Stimulated activated CD8-positive, alpha-beta memory T cell treated with anti-CD3 and anti-CD28 coated beads, Interleukin-15, amount 100 ng/mL, for 4 hours (primary cell): ENCODE results near the gene MPZL3.

Source experiments
- DNase-seq, 2 donors: peaks; one replicate each; pipeline ENCODE4 v3.0.0-alpha.2; 2020; ENCODE audit warnings: low read depth in 2 of 2

MPZL3 gene

DNA sequence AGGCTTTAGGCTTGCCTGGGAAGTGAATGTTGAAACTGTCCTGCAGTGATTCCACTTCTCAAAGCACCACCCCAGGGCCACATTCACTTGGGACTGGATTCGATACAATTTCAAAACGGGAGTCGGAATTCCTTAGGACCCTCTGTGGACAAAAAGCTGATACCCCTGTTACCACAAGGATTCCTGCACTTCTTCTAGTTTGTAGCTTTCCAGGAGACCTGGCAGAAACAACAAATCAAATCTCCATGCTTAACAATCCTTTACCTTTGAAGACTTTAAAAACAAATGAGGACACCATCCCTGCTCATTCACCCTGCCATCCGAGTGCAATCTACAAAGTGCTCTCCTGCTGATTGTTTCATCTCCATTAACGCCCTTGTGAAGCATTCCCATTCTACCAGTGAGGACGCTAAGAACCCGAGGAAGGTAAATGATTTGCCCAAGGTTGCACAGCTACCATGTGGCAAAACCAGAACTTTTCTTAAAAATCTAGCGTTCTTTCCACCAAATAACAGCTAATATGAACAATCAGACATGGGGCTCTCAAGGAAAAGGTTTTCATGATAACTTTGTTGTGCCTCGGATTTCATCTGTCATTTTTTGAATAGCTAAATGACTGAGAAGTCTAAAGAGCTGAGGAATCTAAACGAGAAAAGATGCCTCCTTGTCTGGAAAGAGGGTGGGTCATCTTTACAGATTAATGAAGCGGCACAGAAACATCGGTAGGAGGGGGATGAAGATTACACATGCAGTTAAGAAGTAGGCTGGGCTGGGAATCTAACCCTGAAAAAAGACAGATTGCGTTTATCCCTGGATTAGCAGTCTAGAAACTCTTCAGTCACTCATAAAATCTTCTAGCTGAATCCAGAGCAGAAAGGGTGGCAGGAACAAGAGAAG, 12.7 kb upstream of the MPZL3 start:
- DNase-seq = no peak

DNA sequence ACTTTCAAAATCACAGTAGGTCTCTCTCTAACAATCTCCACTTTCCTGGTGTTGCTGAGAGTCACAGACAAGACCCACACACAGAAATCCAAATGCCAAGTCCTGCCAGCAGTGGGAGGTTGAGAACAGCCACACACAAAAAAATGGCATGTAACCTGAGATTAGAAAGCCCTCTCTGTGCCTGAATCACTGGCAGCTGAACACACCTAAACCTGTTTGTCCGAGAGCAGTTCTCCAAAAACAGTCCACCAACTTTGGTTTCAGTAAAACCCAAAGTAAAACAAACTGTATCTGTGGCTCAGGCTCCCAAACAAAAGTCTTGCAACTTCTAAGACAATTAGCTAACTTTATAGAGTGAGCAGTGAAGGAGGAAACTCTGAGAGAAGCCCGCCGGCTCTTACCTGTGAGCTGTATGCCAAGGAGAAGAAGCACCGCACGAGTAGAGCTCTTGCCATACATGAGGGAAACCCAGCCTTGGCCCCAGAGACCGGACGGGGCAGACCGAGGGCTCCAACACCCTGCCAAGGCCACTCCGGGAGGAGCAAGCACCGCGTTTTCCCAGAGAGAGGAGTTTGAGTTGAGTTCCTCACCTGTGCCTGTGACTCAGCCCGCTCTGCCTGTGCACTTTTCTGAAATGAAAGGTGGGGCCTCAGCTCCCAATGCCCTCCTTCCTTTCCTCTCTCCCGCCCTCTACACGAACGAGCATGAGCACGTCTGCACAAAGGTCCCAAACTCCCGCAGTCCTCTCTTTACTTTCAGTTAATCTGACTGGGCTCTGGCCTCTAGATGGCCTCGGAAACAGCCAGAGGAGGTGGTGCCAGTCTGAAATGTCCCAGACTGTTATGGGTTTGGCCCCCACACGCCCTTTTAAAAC, 11.8 kb upstream of the MPZL3 start, which contains the start of gene MPZL2:
Gene MPZL2 (minus strand): TSS at position 603 of the 874 bp plus-strand sequence. CDS start 144 bp downstream, at position 459.
- no peak for DNase-seq

DNA sequence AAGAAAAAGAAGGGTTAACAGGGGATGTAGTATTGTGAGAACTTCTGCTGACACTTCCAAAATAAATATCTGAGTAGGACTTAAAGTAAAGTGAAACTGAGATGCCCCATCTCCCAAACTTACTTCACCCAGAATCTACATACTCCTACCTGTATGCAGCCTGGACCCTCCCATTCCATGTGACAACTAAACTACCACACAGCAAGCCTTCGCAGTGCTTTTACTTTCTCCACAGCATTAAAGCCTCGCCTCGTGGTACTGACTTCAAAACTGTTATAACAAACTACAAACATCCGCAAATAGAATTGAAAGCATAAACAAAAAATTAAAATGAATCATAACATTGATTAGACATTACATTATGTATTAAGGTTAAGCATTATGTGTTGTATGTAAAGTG, 10.9 kb upstream of the MPZL3 start:
- no peak for DNase-seq

DNA sequence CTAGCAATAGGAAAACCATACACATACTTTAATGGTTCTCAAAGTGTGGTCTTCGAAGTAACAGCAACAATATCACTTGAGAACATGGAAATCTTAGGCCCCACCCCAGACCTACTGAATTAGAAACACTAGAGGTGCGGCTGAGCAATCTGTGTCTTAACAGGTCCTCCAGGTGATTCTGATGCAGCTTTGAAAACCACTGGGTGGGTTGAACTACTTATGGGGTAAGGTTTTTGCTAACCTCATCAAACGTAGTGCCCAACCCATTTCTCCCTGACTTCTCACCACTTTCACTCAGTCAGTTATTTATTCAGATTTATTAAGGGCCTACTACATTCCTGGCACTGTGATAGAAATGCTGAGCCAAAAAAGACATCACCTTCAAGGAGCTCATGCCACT, 8.2 kb upstream of the MPZL3 start:
- DNase-seq = no peak

DNA sequence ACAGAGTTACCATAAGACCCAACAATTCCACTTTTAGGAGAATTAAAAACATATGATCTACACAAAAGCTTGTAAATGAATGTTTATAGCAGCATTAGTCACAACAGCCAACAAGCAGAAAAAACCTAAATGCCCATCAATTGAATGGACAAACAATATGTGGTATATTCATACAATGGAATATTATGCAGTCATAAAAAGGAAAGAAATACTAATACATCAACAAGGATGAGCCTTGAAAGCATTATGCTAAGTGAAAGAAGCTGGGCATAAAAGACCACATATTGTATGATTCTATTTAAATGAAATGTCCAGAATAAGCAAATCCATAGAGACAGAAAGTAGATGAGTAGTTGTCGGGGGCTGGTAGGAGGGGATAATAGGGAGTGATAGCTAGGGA, 7.0 kb upstream of the MPZL3 start:
- DNase-seq = no peak

DNA sequence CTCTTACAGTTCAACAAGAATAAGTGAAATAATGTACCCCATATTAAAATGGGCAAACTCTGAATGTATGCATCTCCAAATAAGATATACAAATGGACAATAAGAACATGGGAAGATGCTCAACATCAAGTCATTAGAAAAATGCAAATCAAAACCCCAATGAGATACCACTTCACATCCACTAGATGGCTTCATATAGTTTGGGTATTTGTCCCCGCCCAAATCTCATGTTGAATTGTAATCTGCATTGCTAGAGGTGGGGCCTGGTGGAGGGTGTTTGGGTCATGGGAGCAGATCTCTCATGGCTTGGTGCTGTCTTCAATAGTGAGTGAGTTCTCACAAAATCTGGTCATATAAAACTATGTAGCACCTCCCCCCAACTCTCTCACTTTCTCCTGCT, 6.2 kb upstream of the MPZL3 start:
- no peak for DNase-seq

DNA sequence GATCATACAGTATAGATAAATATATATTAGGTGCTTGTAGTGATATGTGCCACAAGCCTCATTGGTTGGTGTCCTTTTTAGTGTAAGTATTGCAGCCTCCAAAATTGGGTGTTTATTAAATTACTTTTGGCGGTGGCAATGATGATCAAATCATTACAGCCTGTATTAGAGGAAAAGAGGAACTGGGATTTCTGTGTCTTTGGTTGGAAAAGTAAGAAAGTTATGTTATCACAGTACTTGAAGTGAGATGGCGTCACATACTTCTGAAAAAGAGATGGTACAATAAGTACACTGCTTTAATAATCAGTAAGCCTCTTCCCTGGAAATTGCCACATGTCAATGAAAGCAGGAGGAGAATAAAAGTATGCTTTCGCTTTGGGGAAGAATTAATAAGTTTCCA, 523 bp upstream of the MPZL3 start:
- DNase-seq = no peak

DNA sequence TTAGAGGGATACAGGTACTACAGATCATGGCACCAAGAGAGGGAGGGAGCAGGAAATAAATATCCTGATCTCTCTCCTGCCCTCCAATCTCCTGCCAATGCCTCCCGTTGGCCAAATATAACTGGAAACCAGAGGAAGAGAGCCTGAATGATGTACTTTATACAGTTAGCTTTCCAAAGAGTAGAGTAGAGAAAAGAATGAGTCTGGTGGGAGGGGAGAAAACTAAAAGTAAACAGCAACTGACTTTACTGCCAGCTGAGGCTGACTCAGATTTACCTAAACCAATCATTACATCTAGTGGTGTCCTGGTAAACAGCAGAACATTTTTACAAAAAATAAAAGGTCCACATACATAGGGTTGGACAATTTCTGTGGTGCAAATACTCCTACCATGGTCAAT, 5.1 kb downstream of the MPZL3 start:
- DNase-seq = no peak

DNA sequence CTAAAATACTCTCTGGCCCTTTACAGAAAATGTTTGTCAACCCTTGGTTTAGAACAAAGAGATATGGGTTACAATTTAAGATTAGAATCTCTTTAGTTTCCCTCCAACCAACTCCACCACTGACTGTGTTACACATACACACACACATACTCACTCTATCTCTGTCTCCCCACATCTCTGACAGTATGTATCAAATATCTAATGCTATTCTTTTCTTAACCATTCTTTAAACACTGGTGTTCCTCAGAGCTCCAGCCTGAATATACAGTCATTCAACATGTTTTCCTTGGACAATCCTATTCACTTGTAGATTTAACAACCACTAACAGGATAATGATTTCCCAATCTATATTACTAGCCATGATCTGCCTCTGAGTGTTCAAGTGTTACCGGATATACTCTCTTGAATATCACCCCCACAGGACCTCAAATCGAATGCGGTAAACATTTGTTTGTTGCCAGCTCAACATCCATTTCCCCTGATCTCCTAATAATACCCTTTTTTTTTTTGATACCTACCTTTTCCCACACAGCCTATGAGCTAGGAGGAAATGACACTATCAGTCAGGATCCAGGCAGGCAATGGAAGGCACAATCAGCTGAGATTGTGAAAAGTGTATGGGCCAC, 6.1 kb downstream of the MPZL3 start:
- no peak for DNase-seq

DNA sequence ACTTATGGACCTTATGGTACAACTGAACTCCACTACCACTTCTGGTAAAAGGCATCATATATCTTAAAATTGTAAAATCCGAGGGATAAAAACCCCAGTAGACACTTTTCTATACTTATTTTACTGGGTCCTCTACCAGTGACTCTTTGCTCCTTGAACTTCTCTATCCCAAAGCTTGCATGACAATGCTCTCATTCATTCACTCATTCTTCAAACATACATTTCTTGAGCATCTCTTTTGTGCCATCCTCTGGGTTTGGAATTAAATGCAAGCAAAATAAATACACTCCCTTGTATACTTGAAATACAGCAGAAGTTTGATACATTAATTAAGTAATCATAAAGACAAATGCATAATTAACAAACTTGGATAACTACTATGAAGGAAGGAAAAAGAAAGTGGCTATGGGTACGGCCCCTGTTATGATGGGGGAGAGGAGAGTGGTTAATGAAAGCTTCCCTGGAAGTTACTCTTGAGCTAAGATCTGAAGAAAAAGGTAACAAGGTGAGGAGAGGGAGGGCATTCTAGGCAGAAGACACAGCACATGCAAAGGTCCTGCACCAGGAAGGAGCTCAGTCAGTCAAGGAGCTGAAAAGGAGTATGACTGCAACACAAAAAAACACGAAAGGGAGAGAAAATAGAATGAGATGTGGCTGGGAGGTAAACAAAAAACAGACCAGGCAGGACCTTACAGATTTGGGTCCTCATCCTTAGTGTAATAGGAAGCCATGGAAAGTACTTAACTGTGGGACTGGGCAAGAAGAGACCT, 8.0 kb downstream of the MPZL3 start:
- no peak for DNase-seq

DNA sequence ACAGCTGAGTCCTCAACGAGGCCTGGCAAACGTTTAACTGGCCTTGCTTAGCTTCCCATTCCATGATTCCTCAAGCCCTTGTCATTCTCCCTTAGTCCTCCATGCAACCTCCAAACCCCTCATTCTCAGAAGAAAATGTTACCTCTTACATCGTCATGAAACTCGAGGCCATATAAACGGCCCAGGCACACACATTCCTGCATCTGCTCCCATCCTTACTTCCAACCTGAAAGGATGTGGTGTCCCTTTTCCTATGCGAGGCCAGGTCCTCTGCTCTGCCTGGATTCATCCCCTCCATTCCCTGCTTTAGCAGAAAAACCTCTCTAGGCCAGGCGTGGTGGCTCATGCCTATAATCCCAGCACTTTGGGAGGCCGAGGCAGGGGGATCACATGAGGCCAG, 9.0 kb downstream of the MPZL3 start:
- DNase-seq = no peak

DNA sequence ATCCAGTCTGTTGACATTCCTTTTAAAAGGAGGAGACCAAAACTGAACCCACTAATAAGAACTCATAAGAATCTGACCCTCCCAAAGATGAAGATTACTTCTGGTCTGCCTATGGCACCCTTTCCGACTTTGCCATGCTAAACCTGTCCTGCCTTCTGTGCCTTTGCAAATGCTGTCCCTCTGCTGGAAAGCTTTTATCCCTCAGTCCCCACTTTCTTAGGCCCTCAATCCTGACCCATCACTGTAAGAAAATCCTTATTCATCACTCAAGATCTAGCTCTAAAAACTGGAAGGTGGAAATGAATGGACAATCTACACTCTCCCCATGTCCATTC, 10.4 kb downstream of the MPZL3 start:
- no peak for DNase-seq

DNA sequence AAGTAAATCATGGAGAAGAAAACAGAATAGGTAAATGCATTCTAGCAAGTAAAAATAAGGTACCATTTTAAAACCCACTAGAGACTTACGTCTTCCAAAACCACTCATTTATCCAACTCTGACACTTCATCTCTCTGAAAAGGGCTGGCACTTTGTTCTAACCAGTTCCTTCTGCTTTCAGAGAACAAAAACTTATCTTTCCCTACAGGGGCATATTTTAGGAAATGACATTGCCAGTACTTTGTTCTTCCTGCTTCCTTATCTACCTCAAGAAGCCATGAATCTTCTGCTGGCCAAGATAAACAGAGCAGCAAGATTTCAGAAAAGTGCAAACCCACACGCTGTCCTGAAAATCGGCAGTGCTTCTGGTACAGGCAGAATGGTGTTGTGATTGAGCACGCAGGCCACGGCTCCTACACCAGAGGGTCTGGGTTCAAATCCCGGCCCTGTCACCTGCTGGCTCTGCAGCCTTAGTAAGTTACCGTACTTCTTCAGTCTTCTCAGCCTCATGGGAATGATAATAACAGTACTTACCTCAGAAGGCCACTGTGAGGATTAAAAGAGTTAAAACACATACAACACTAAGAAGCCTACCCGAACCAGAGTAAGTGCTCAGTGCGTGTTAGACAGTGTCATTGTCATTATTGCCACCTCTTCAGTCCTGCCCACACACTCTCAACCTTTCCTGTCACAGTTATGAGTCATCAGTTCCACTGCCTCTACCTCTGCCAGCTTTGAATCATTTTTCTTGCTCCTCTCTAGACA, 11.0 kb downstream of the MPZL3 start:
- DNase-seq = peak; percentile 54 to 72

DNA sequence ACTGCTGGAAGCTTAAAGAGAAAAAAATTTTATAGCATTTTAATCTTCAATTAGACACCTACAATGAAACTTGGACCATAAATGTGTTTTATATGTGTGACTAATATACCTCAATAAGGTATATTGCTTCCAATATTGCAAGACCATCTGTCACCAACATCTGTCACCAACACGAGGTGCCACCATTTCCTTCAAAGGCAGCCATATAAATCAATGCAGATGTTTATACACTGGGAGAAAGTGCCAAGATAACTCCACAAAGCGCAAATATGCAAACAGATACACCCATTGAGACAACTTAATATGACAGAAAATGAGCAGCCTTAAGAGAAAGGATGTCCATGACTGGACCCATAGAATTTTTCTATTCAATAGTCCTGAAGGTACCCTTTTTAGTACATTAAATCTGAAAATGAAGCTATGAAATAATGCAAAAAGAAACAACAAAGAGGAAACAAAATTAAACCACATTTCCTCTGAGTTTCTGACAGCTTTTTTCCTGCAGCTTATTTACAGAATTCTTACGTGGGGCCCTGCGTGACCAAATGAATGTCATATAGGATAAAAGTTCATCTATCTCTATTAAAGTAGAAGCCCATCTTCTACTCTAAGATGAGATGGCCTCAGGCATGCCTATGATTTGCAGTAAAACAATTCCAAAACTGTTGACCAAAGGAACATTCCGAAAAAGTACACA, 12.5 kb downstream of the MPZL3 start:
- no peak for DNase-seq

DNA sequence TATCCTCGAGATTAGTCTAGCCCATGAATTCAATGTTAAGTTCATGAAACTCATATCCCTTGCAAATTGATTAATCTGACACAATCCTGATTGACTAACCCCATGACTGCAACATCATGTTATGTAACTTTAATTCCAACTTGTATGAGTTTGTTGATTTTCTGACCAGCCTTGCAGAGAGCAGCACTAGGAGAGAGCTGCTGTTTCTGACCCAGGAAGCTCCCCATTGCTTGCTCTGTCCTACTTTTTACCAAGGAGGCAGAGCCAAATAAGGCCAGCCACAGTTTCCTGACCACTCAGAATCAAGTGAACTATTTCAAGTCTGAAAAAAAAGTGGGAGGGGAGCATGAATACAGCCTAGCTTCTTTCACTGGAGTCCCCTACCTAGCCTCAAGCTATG, 13.2 kb downstream of the MPZL3 start:
- DNase-seq = no peak

DNA sequence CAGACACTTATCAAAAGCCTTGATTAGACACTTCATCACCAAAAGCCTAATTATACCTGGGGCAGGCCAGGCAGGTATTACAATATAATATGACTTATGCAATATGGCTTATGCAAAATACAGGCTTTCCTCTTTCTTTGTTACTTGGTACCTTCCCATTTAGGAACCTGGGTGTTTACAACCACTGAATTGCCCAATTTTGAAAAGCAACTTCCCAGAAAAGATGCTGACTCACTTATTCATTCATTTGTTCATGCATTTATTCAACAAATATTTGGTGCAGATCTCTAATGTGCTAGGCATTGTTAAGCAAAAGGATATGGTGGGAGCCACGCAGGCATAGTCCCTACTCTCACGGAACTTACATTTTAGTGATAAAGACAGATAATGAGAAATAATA, 13.7 kb downstream of the MPZL3 start:
- DNase-seq = no peak

DNA sequence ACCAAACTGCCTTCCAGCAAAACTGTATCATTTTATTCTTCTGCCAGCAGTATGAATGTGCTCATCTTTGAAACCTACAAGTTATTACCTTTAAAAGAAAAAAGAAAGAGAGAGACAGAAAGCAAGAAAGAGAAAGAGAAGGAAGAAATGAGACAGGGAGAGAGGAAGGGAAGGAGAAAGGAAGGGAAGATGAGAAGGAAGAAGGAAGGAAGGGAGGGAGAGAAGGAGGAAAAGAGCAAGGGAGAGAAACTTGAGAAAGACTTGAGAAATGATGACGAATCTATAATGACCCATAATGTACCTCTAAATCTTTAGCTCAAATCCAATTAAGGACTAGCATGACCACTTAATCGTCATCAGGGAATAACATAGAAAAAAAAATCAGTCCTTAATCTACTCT, 16.0 kb downstream of the MPZL3 start:
- DNase-seq = no peak

DNA sequence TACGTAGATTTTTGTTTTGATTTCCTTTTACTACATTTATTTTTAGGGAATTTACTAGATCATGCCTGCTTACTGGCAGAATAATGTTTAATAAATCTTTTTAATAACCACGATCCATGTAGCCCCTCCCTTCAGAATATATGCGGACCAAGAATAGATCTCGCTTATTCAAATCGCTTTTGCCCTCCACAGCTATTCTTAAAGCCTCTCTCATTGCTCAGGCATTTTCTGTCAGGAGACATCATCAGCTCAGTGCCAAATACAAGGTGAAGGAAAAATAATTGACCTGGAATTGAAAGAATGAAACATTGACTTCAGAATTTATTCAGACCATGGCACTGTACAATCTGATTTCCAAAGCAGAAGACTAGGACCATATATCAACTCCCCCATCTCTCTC, 17.3 kb downstream of the MPZL3 start:
- no peak for DNase-seq

DNA sequence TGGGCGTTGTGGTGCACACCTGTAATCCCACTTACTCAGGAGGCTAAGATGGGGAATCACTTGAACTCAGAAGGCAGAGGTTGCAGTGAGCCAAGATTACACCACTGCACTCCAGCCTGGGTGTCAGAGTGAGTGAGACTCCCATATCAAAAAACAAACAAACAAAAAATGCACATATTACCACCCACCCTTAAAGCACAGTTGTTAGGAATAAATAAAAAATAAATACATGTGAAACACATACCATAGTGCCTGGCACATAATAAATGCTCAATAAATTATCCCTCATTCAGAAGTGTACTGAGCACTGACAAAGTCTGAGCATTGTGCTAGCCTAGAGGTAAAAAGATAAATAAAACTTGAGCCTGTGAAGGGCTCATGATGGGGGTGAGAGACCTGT, 18.3 kb downstream of the MPZL3 start:
- no peak for DNase-seq

DNA sequence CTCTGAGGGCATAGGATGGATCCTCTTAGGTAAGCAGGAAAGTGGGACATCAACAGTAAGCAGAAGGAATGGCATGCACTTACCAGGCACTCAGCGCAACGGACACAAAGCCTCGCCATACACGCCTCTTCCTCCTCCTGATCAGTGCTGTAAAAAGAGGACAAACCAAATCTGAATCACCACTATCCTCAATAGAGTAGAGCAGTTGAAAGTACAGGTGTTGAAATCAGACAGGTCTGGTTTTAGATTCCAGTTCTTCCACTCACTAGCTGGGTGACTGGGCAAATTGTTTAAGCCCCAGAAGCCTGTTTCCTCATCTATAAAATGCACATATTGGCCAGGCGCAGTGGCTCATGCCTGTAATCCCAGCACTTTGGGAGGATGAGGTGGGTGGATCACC, 18.8 kb downstream of the MPZL3 start:
- DNase-seq = no peak
